SK-N-SH (cell line): ENCODE data around the gene RNF4.

Experiments
- EP300 ChIP-seq, 2 experiments: IDR thresholded peaks; 2 replicates each; pipeline versions ENCODE4 v1.4.0 to v1.6.1; 2012; ENCODE audit warnings: borderline replicate concordance in 1 of 2, low read depth in 1 of 2, low read length in 1 of 2
- EZH2phosphoT487 ChIP-seq: fragments of 200-600 bp; sonication (generic); IDR thresholded peaks from 2 replicates; pipeline ENCODE4 v1.6.1; 2017; ENCODE audit warnings: low read depth, mixed run types, mild to moderate bottlenecking, antibody characterized with exemption, moderate library complexity, borderline replicate concordance
- GABPA ChIP-seq: IDR thresholded peaks from 2 replicates; pipeline ENCODE4 v1.4.0; 2012; ENCODE audit warnings: low read depth, mild to moderate bottlenecking
- GATA2 ChIP-seq: sonication (generic); formaldehyde crosslinking; IDR thresholded peaks from 2 replicates; pipeline ENCODE4 v1.5.0; 2020; ENCODE audit warnings: mild to moderate bottlenecking, missing genetic modification reagents
- MXI1 ChIP-seq: IDR thresholded peaks from 2 replicates; pipeline ENCODE4 v1.6.1; 2012; ENCODE audit warnings: mild to moderate bottlenecking, low read depth, low read length, improper control_type of control experiment
- POLR2AphosphoS5 ChIP-seq: IDR thresholded peaks from 2 replicates; pipeline ENCODE4 v1.6.1; 2012; ENCODE audit warnings: low read depth, low read length
- RAD21 ChIP-seq: IDR thresholded peaks from 2 replicates; pipeline ENCODE4 v1.6.1; 2012; ENCODE audit warnings: mild to moderate bottlenecking, low read length
- RCOR1 ChIP-seq: fragments of 150-350 bp; IDR thresholded peaks from 2 replicates; pipeline ENCODE4 v1.6.1; 2017; ENCODE audit warnings: antibody characterized with exemption, low read length
- RFX5 ChIP-seq: IDR thresholded peaks from 2 replicates; pipeline ENCODE4 v1.6.1; 2012; ENCODE audit warnings: mild to moderate bottlenecking, improper control_type of control experiment, low read length
- RXRA ChIP-seq: IDR thresholded peaks from 2 replicates; pipeline ENCODE4 v1.4.0; 2012; ENCODE audit warnings: low read depth, mild to moderate bottlenecking, borderline replicate concordance
- SMC3 ChIP-seq: IDR thresholded peaks from 2 replicates; pipeline ENCODE4 v1.6.1; 2012; ENCODE audit warnings: low read depth, low read length, improper control_type of control experiment
- TF ChIP-seq, protein P1 (sequence below): fragments of 200-600 bp; sonication (generic); IDR thresholded peaks from 2 replicates; pipeline ENCODE4 v1.6.1; 2017; ENCODE audit warnings: antibody characterized with exemption, mild to moderate bottlenecking, moderate library complexity
- TF ChIP-seq, protein P2 (sequence below): fragments of 150-350 bp; IDR thresholded peaks from 2 replicates; pipeline ENCODE4 v1.6.1; 2017; ENCODE audit warnings: antibody characterized with exemption, low read length, low read depth, borderline replicate concordance

DNA sequence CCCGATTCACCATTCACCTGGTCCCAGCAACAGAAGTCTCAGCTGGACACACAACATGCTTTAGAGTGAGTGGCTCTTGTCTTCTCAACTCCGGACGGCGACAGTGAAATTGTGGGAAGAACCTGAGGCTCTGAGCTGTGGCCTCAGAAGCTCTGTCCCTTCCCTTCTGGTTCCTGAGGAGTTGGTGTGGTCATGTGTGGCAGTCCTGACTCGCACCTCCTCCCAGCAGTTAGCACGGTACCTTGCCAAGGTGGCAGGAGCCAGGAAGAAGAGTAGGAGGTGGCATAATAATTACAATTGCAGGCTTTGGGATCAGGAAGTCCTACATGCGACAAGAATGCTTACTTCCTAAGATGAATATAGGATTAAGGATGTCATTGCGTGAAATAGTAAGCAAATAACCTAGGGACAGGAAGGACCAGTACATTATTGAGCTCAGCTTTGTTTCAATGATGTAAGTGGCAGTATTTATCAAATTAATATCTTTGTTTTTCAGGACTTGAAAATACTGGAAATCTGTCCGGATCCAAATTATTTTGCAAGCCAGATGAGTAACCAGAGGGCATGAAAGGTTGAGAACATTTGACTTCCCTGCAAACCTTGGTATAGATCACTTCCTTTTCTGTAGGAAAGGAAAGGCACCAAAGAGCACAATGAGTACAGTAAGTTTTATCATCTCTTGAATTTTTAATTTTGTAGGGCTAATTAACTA is 21.1 kb downstream of the RNF4 start:
- TF ChIP-seq, protein P1, sequence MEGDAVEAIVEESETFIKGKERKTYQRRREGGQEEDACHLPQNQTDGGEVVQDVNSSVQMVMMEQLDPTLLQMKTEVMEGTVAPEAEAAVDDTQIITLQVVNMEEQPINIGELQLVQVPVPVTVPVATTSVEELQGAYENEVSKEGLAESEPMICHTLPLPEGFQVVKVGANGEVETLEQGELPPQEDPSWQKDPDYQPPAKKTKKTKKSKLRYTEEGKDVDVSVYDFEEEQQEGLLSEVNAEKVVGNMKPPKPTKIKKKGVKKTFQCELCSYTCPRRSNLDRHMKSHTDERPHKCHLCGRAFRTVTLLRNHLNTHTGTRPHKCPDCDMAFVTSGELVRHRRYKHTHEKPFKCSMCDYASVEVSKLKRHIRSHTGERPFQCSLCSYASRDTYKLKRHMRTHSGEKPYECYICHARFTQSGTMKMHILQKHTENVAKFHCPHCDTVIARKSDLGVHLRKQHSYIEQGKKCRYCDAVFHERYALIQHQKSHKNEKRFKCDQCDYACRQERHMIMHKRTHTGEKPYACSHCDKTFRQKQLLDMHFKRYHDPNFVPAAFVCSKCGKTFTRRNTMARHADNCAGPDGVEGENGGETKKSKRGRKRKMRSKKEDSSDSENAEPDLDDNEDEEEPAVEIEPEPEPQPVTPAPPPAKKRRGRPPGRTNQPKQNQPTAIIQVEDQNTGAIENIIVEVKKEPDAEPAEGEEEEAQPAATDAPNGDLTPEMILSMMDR = no peak
- TF ChIP-seq POLR2AphosphoS5 (no peak), RFX5 (no peak), EZH2phosphoT487 (no peak), RCOR1 (no peak), GABPA (no peak), RAD21 (no peak), EP300 (IDR thresholded peaks at IDR 0.05; ENCODE audit: borderline replicate concordance in 1 of 2, low read depth in 1 of 2, low read length in 1 of 2) (no peak), SMC3 (no peak), RXRA (no peak), MXI1 (no peak), GATA2 (CRISPR knock-in tag) (no peak)
- TF ChIP-seq, protein P2, sequence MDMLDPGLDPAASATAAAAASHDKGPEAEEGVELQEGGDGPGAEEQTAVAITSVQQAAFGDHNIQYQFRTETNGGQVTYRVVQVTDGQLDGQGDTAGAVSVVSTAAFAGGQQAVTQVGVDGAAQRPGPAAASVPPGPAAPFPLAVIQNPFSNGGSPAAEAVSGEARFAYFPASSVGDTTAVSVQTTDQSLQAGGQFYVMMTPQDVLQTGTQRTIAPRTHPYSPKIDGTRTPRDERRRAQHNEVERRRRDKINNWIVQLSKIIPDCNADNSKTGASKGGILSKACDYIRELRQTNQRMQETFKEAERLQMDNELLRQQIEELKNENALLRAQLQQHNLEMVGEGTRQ = no peak
